PFSK-1 (cell line): Measurements from ENCODE around the gene SEMA6D.

Experiments used
- POLR2AphosphoS5 ChIP-seq: IDR thresholded peaks from 2 replicates; pipeline ENCODE4 v1.6.1; 2012; ENCODE audit warnings: low read depth, mild to moderate bottlenecking, control low read depth, low read length, moderate library complexity
- REST ChIP-seq, 2 experiments: IDR thresholded peaks; 2 replicates each; pipeline versions ENCODE4 v1.6.1 to v1.8.0; 2011 to 2012; ENCODE audit warnings: low read depth in 2 of 2, low read length in 2 of 2, control low read depth in 1 of 2, inconsistent platforms in 1 of 2, mild to moderate bottlenecking in 1 of 2, moderate library complexity in 1 of 2; ENCODE audit not compliant: insufficient read depth in 1 of 2
- SIN3A ChIP-seq: IDR thresholded peaks from 2 replicates; pipeline ENCODE4 v1.6.1; 2012; ENCODE audit warnings: mild to moderate bottlenecking, low read length, moderate library complexity, borderline replicate concordance; ENCODE audit not compliant: insufficient read depth
- TAF1 ChIP-seq: IDR thresholded peaks from 2 replicates; pipeline ENCODE4 v1.6.1; 2012; ENCODE audit warnings: low read length, control low read depth, borderline replicate concordance; ENCODE audit not compliant: insufficient read depth

DNA sequence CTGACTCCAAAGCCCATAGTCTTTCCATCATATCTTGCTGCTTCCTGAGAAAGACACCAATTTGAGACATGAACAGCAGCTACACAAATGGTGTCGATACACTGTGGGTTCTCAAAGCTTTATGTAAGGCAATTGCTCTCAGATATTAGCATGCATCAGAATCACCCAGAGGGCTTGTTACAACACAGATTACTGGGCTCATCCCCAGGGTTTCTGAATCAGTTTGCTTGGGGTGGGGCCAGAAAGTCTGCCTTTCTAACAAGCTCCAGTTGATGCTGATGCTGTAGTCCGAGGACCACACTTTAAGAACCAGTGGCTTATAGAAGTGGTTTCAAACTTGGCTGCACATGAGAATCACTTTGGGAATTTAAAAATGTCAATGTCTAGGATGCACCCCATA, 86.5 kb downstream of the SEMA6D start:
- TF ChIP-seq POLR2AphosphoS5 (no peak), REST (IDR thresholded peaks at IDR 0.05; ENCODE audit: insufficient read depth in 1 of 2, low read depth in 2 of 2, low read length in 2 of 2) (no peak), TAF1 (no peak), SIN3A (no peak)
